SK-N-SH (cell line): Measurements from ENCODE around the gene GDF9. TPM values are rescaled to one million over a fixed set of nuclear protein-coding genes. Genes with fewer than 3 reads are reported as not detected.

Experiments
- CTCF ChIA-PET: fragments of 300-600, 350-600 bp; formaldehyde crosslinking; extraction: SDS; loops from one replicate; lab custom pipeline; 2021; lab: Yijun Ruan, JAX
- POLR2A ChIA-PET: fragments of 350-600 bp; sonication (Branson Sonifier 250); formaldehyde crosslinking; extraction: SDS; loops from one replicate; lab custom pipeline; 2020; ENCODE audit warnings: antibody characterized with exemption, inconsistent platforms; lab: Yijun Ruan, JAX
- DNase-seq: peaks from one replicate; pipeline ENCODE4 v3.0.0; 2012
- H2AFZ ChIP-seq: fragments of 200-600 bp; sonication (generic); 2 replicates; pipeline ENCODE4 v1.8.1; 2016; ENCODE audit warnings: antibody characterized with exemption, mild to moderate bottlenecking, low read depth
- H3F3A ChIP-seq: fragments of 200-600 bp; sonication (generic); replicated peaks from 2 replicates; pipeline ENCODE3; 2016; ENCODE audit warnings: antibody characterized with exemption, mild to moderate bottlenecking; ENCODE audit not compliant: insufficient read depth
- H3K27ac ChIP-seq, 2 experiments: fragments of 200-500 bp in 1 of 2; fragments of 200-600 bp in 1 of 2; sonication (Bioruptor generic) in 1 of 2; sonication (generic), shearing (Covaris generic) in 1 of 2; 2 replicates each; pipeline versions ENCODE4 v1.5.1 to v1.6.1; 2014 to 2016; ENCODE audit warnings: low read depth in 2 of 2, inconsistent platforms in 1 of 2, low read length in 1 of 2, mild to moderate bottlenecking in 1 of 2, mixed read lengths in 1 of 2
- H3K27me3 ChIP-seq: fragments of 200-600 bp; sonication (generic), shearing (Covaris generic); 2 replicates; pipeline ENCODE4 v1.6.1; 2016; ENCODE audit warnings: mixed run types; ENCODE audit not compliant: insufficient read depth
- H3K36me3 ChIP-seq, 2 experiments: fragments of 200-500 bp in 1 of 2; fragments of 200-600 bp in 1 of 2; sonication (Bioruptor generic) in 1 of 2; sonication (generic) in 1 of 2; replicated peaks in 1 of 2; 2 replicates each; pipeline versions ENCODE3 to v1.5.1; 2014 to 2016; ENCODE audit warnings: low read length in 1 of 2, mild to moderate bottlenecking in 1 of 2; ENCODE audit not compliant: insufficient read depth in 2 of 2, control insufficient read depth in 1 of 2
- H3K4me1 ChIP-seq, 2 experiments: fragments of 200-500 bp in 1 of 2; fragments of 200-600 bp in 1 of 2; sonication (Bioruptor generic) in 1 of 2; sonication (generic), shearing (Covaris generic) in 1 of 2; 2 replicates each; pipeline versions ENCODE4 v1.5.1 to v1.6.1; 2014 to 2016; ENCODE audit warnings: low read depth in 1 of 2, low read length in 1 of 2, mixed run types in 1 of 2; ENCODE audit not compliant: insufficient read depth in 2 of 2, control insufficient read depth in 1 of 2
- H3K4me2 ChIP-seq: fragments of 200-600 bp; sonication (generic), shearing (Covaris generic); 2 replicates; pipeline ENCODE4 v1.6.1; 2017; ENCODE audit warnings: mixed run types
- H3K4me3 ChIP-seq, 2 experiments: fragments of 200-500 bp in 1 of 2; fragments of 200-600 bp in 1 of 2; sonication (Bioruptor generic) in 1 of 2; sonication (generic), shearing (Covaris generic) in 1 of 2; 2 replicates each; pipeline versions ENCODE4 v1.5.1 to v1.8.1; 2014 to 2016; ENCODE audit warnings: low read depth in 2 of 2, inconsistent platforms in 1 of 2, low read length in 1 of 2, mild to moderate bottlenecking in 1 of 2, mixed read lengths in 1 of 2, moderate library complexity in 1 of 2
- H3K79me2 ChIP-seq: fragments of 200-600 bp; sonication (generic); 2 replicates; pipeline ENCODE4 v1.8.1; 2017; ENCODE audit warnings: mild to moderate bottlenecking; ENCODE audit not compliant: insufficient read depth
- H3K9ac ChIP-seq: fragments of 200-600 bp; sonication (generic); 2 replicates; pipeline ENCODE4 v1.6.1; 2017; ENCODE audit warnings: mixed run types
- H3K9me2 ChIP-seq: fragments of 200-600 bp; sonication (generic); 2 replicates; pipeline ENCODE4 v1.6.1; 2017; ENCODE audit warnings: mixed run types
- H3K9me3 ChIP-seq: fragments of 200-600 bp; sonication (generic); 2 replicates; pipeline ENCODE4 v1.6.1; 2017; ENCODE audit warnings: mixed run types, mild to moderate bottlenecking, moderate library complexity
- H4K20me1 ChIP-seq: fragments of 200-600 bp; sonication (generic); 2 replicates; pipeline ENCODE4 v1.6.1; 2017; ENCODE audit warnings: mild to moderate bottlenecking, mixed run types; ENCODE audit not compliant: insufficient read depth
- CHD2 ChIP-seq: fragments of 150-350 bp; IDR thresholded peaks from 2 replicates; pipeline ENCODE4 v1.6.1; 2018; ENCODE audit warnings: low read length; ENCODE audit not compliant: partially characterized antibody
- ELF1 ChIP-seq: IDR thresholded peaks from 2 replicates; pipeline ENCODE4 v1.4.0; 2012
- FOSL2 ChIP-seq: IDR thresholded peaks from 2 replicates; pipeline ENCODE4 v1.4.0; 2012; ENCODE audit warnings: low read depth, mild to moderate bottlenecking, moderate library complexity, borderline replicate concordance
- FOXJ3 ChIP-seq: sonication (generic); formaldehyde crosslinking; IDR thresholded peaks from 2 replicates; pipeline ENCODE4 v1.5.1; 2020; ENCODE audit warnings: mild to moderate bottlenecking, missing genetic modification reagents
- FOXM1 ChIP-seq: IDR thresholded peaks from 2 replicates; pipeline ENCODE4 v1.4.0; 2012; ENCODE audit warnings: low read depth, mild to moderate bottlenecking
- GATA2 ChIP-seq: sonication (generic); formaldehyde crosslinking; IDR thresholded peaks from 2 replicates; pipeline ENCODE4 v1.5.0; 2020; ENCODE audit warnings: mild to moderate bottlenecking, missing genetic modification reagents
- MEF2A ChIP-seq: IDR thresholded peaks from 2 replicates; pipeline ENCODE4 v1.4.0; 2012; ENCODE audit warnings: low read depth, borderline replicate concordance
- RFX5 ChIP-seq: IDR thresholded peaks from 2 replicates; pipeline ENCODE4 v1.6.1; 2012; ENCODE audit warnings: mild to moderate bottlenecking, improper control_type of control experiment, low read length
- SIN3A ChIP-seq: IDR thresholded peaks from 2 replicates; pipeline ENCODE4 v1.6.1; 2012; ENCODE audit warnings: low read depth, mild to moderate bottlenecking, low read length, moderate library complexity, borderline replicate concordance
- SMC3 ChIP-seq: IDR thresholded peaks from 2 replicates; pipeline ENCODE4 v1.6.1; 2012; ENCODE audit warnings: low read depth, low read length, improper control_type of control experiment
- WGBS: methylation state at CpG from one replicate; pipeline ENCODE4 v1.1.6; 2017; ENCODE audit warnings: low lambda C conversion rate; 5-methylcytosine and 5-hydroxymethylcytosine counted together
- polyA plus RNA-seq, 3 experiments: library from polyadenylated mRNA; depleted of rRNA; stranded (reverse); fragments of >200 nt; gene quantifications; 2 replicates each; pipeline ENCODE4 v1.2.3, GENCODE V29; 2012
- TF ChIP-seq, protein P1 (sequence below): IDR thresholded peaks from 2 replicates; pipeline ENCODE4; 2012
- TF ChIP-seq, protein P2 (sequence below): fragments of 150-350 bp; IDR thresholded peaks from 2 replicates; pipeline ENCODE4 v1.6.1; 2017; ENCODE audit warnings: antibody characterized with exemption, low read length, low read depth, borderline replicate concordance
- TF ChIP-seq, protein P3 (sequence below): IDR thresholded peaks from 2 replicates; pipeline ENCODE4 v1.4.0; 2012; ENCODE audit warnings: low read depth
- TF ChIP-seq, protein P4 (sequence below): fragments of 150-350 bp; IDR thresholded peaks from 2 replicates; pipeline ENCODE4 v1.6.1; 2016; ENCODE audit warnings: mild to moderate bottlenecking, low read depth, low read length
- TF ChIP-seq, protein P5 (sequence below): IDR thresholded peaks from 2 replicates; pipeline ENCODE4 v1.4.0; 2012; ENCODE audit warnings: low read depth, borderline replicate concordance
- TF ChIP-seq, protein P6 (sequence below): IDR thresholded peaks from 2 replicates; pipeline ENCODE4 v1.6.1; 2012; ENCODE audit warnings: mild to moderate bottlenecking, low read depth, low read length, moderate library complexity

GDF9 gene
- polyA plus RNA-seq, 1 of the 3 experiments (the other 2 are of a cell fraction), result 0.82 TPM

DNA sequence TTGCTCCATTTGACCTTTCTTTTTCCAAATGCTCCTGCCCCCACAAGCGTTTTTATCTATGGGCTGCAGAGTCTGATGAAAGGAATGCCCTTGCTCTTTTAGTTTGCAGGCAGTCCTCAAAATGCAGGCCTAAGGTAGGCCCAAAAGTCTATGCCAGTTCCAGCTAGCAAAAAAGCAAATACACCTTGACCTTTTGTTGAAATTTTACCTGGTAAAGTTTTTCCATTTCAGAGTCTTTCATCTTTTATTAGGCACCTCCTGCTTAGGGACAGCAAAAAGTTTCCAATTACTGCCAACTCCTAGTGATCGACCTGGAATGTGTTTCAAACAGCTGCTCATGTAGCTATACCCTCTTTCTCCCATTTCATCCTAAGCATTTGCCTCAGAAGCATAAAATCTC lies 4.5 kb upstream of the GDF9 start (continued):
- TF ChIP-seq, protein P1, sequence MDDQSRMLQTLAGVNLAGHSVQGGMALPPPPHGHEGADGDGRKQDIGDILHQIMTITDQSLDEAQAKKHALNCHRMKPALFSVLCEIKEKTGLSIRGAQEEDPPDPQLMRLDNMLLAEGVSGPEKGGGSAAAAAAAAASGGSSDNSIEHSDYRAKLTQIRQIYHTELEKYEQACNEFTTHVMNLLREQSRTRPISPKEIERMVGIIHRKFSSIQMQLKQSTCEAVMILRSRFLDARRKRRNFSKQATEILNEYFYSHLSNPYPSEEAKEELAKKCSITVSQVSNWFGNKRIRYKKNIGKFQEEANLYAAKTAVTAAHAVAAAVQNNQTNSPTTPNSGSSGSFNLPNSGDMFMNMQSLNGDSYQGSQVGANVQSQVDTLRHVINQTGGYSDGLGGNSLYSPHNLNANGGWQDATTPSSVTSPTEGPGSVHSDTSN, result no peak
- TF ChIP-seq, all 33 proteins: peak for 0

DNA sequence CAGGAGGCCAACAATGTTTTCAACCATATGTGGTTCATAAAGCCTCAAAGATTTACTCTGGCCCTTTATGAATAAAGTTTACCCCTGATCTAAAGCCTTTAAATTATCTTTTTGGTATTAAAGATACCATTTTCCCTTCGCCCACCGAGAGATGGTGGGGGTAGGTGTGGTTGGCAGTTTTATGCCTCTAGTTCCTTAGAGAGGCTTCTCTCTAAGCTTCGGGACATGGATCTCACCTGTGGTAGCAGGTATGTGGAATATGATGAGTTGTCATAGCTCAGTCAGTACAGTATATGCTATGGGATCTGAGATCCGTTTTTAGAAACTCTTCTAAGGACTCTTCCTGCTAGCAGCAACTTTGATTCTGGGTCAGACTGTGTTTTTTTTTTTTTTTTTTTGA lies 2.5 kb upstream of the GDF9 start:
- DNase-seq, result no peak
- H2AFZ ChIP-seq, result no peak overlapping the region
- no peak overlapping the region for H3K9ac ChIP-seq
- TF ChIP-seq, protein P2, sequence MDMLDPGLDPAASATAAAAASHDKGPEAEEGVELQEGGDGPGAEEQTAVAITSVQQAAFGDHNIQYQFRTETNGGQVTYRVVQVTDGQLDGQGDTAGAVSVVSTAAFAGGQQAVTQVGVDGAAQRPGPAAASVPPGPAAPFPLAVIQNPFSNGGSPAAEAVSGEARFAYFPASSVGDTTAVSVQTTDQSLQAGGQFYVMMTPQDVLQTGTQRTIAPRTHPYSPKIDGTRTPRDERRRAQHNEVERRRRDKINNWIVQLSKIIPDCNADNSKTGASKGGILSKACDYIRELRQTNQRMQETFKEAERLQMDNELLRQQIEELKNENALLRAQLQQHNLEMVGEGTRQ, result no peak
- TF ChIP-seq MEF2A, result no peak
- TF ChIP-seq GATA2, result no peak
- TF ChIP-seq SIN3A, result no peak
- TF ChIP-seq FOXM1, result no peak
- TF ChIP-seq CHD2, result no peak
- TF ChIP-seq ELF1, result no peak
- TF ChIP-seq, protein P3, sequence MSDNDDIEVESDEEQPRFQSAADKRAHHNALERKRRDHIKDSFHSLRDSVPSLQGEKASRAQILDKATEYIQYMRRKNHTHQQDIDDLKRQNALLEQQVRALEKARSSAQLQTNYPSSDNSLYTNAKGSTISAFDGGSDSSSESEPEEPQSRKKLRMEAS, result no peak
- TF ChIP-seq, protein P4, sequence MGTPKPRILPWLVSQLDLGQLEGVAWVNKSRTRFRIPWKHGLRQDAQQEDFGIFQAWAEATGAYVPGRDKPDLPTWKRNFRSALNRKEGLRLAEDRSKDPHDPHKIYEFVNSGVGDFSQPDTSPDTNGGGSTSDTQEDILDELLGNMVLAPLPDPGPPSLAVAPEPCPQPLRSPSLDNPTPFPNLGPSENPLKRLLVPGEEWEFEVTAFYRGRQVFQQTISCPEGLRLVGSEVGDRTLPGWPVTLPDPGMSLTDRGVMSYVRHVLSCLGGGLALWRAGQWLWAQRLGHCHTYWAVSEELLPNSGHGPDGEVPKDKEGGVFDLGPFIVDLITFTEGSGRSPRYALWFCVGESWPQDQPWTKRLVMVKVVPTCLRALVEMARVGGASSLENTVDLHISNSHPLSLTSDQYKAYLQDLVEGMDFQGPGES, result no peak
- TF ChIP-seq FOSL2, result no peak
- H4K20me1 ChIP-seq, result no peaks in the 10 kb centered on the region
- WGBS, result 92% methylated on average over 4 of the region's 4 CpGs
- H3K4me2 ChIP-seq, result no peak overlapping the region
- no peaks in the 10 kb centered on the region for H3K9me3 ChIP-seq
- no peak overlapping the region for H3K27ac ChIP-seq
- ChIA-PET POLR2A (no interaction called here), CTCF (interaction anchor here (1.4 to 11.1 kb wide), 3 partner anchors 14 to 89 kb away, joined by 3 to 75 read pairs (median 23); partner anchors contain the start of gene SHROOM1)
- peaks cover 18 to 47% of the 10 kb centered on the region in 2 experiments for H3K36me3 ChIP-seq
- peaks cover 18% of the 10 kb centered on the region for H3K79me2 ChIP-seq
- no peak overlapping the region for H3K4me3 ChIP-seq
- no peaks in the 10 kb centered on the region for H3K9me2 ChIP-seq
- peaks cover 7 to 14% of the 10 kb centered on the region in 2 experiments; a peak in 3 of 4 replicates for H3K4me1 ChIP-seq
- no peaks in the 10 kb centered on the region for H3K27me3 ChIP-seq
- H3F3A ChIP-seq, result peaks cover 9% of the 10 kb centered on the region

DNA sequence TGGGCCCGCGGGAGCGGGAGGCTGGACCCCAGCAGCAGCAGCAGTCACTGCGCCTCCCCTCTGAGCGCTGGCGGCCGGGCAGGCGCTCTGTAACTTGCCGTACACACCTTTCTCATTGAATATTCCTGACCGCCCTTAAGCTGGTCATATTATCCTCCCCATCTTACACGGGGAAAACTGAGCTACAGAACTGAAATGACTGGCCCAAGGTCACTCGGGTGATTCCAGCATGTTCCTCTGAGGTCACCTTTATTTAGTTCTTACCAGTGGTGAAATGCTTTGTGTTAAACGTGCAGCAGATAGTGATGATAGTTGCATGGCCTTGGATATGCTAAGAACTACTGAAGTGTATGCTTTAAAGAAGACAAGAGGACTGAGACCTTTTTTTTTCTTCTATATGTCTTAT lies 780 bp upstream of the GDF9 start:
- ChIA-PET POLR2A (interaction anchor here (0.8 to 1.9 kb wide), 6 partner anchors 12 to 233 kb away, joined by 3 to 9 read pairs (median 5); partner anchors contain the start of genes HSPA4 and SHROOM1), CTCF (interaction anchor here (0.9 to 11.1 kb wide), 7 partner anchors 13 to 340 kb away, joined by 3 to 75 read pairs (median 7); partner anchors contain the start of genes KIF3A and SHROOM1)
- 1% methylated on average over 4 of the region's 13 CpGs for WGBS
- no peak for TF ChIP-seq MEF2A
- TF ChIP-seq, protein P5, sequence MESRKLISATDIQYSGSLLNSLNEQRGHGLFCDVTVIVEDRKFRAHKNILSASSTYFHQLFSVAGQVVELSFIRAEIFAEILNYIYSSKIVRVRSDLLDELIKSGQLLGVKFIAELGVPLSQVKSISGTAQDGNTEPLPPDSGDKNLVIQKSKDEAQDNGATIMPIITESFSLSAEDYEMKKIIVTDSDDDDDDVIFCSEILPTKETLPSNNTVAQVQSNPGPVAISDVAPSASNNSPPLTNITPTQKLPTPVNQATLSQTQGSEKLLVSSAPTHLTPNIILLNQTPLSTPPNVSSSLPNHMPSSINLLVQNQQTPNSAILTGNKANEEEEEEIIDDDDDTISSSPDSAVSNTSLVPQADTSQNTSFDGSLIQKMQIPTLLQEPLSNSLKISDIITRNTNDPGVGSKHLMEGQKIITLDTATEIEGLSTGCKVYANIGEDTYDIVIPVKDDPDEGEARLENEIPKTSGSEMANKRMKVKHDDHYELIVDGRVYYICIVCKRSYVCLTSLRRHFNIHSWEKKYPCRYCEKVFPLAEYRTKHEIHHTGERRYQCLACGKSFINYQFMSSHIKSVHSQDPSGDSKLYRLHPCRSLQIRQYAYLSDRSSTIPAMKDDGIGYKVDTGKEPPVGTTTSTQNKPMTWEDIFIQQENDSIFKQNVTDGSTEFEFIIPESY, result no peak
- TF ChIP-seq, protein P6, sequence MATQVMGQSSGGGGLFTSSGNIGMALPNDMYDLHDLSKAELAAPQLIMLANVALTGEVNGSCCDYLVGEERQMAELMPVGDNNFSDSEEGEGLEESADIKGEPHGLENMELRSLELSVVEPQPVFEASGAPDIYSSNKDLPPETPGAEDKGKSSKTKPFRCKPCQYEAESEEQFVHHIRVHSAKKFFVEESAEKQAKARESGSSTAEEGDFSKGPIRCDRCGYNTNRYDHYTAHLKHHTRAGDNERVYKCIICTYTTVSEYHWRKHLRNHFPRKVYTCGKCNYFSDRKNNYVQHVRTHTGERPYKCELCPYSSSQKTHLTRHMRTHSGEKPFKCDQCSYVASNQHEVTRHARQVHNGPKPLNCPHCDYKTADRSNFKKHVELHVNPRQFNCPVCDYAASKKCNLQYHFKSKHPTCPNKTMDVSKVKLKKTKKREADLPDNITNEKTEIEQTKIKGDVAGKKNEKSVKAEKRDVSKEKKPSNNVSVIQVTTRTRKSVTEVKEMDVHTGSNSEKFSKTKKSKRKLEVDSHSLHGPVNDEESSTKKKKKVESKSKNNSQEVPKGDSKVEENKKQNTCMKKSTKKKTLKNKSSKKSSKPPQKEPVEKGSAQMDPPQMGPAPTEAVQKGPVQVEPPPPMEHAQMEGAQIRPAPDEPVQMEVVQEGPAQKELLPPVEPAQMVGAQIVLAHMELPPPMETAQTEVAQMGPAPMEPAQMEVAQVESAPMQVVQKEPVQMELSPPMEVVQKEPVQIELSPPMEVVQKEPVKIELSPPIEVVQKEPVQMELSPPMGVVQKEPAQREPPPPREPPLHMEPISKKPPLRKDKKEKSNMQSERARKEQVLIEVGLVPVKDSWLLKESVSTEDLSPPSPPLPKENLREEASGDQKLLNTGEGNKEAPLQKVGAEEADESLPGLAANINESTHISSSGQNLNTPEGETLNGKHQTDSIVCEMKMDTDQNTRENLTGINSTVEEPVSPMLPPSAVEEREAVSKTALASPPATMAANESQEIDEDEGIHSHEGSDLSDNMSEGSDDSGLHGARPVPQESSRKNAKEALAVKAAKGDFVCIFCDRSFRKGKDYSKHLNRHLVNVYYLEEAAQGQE, result no peak
- no peak for TF ChIP-seq FOXJ3 (CRISPR knock-in tag)
- TF ChIP-seq SMC3, result no peak
- no peak for TF ChIP-seq RFX5

More for the DNA sequence above, 780 bp upstream of the GDF9 start:
- Histone ChIP-seq H3K9me2 (no peaks in the 10 kb centered on the region), H3K79me2 (peaks cover 18% of the 10 kb centered on the region), H3K27ac (peak overlapping the region; percentile 67 to 73), H3K4me3 (peak overlapping the region; percentile 78 to 99), H3K4me1 (peaks cover 7 to 14% of the 10 kb centered on the region in 2 experiments; a peak in 3 of 4 replicates), H3F3A (peaks cover 9% of the 10 kb centered on the region), H3K36me3 (peaks cover 15 to 30% of the 10 kb centered on the region in 2 experiments), H3K9ac (peak overlapping the region; percentile 86), H4K20me1 (no peaks in the 10 kb centered on the region), H3K4me2 (peak overlapping the region; percentile 83), H3K27me3 (no peaks in the 10 kb centered on the region), H2AFZ (0 out of 2 replicates have a peak overlapping the region, but pooled peaks have one; percentile 28), H3K9me3 (no peaks in the 10 kb centered on the region)
- DNase-seq, result no peak
